GM18517 (cell line): ENCODE results near the gene UHRF1.
"Not testable (repeated sequence)": the region's sequence is repeated elsewhere in the genome, so short reads cannot be mapped to it uniquely, and the experiment has no call there.

Experiments used
- ATAC-seq: cut with Tn5 transposase; IDR thresholded peaks from one replicate; pipeline ENCODE4 v1.9.1; 2021; ENCODE audit warnings: mild to moderate bottlenecking, moderate library complexity; ENCODE audit not compliant: unreplicated experiment

UHRF1 gene

DNA sequence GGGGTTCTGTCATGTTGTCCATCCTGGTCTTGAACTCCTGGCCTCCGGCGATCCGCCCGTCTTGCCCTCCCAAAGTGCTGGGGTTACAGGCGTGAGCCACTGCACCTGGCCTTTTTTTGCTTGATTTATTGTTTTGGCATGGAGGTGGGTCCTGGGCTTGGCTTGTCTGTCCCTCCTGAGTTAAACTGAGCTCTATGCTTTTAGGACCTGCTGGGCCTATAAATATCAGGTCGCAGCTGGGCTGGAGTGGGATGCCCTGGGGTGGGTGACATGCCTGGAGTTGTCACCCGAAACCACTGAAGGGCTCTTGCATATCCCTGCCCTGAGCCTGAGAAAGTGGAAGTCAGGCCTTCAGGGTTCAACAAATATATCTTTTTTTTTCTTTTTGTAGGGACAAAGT, 12.2 kb upstream of the UHRF1 start:
- ATAC-seq, result no peak

DNA sequence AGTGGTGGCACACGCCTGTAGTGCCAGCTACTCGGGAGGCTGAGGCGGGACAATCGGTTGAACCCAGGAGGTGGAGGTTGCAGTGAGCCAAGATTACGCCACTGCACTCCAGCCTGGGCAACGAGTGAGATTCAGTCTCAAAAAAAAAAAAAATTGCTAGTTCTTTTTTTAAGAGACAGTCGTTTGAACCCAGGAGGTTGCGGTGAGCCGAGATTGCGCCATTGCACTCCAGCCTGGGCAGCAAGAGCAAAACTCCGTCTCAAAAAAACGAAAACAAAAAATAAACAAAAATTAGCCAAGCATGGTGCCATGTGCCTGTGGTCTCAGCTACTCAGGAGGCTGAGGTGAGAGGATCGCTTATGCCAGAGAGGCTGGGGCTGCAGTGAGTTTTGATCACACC, 8.4 kb upstream of the UHRF1 start:
- not testable (repeated sequence) for ATAC-seq

DNA sequence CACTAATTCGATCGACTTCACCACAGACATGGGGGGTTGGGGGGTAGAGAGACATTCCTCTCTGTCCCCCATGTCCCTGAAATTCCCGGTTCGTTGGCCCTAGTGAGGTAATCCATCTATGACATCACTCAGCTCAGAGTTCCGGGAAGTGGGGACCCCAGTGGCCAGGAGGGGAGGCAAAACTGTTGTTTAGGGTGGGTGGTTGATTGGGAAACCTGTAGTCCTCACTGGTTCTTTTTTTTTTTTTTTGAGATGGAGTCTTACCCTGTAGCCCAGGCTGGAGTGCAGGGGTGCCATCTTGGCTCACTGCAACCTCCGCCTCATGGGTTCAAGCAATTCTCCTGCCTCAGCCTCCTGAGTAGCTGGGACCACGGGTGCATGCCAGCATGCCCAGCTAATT, 6.5 kb upstream of the UHRF1 start, which contains the start of gene ARRDC5:
Gene ARRDC5 (minus strand): TSS at position 101 of the 400 bp plus-strand sequence. CDS start 71 bp downstream, at position 30.
- ATAC-seq, result no peak

DNA sequence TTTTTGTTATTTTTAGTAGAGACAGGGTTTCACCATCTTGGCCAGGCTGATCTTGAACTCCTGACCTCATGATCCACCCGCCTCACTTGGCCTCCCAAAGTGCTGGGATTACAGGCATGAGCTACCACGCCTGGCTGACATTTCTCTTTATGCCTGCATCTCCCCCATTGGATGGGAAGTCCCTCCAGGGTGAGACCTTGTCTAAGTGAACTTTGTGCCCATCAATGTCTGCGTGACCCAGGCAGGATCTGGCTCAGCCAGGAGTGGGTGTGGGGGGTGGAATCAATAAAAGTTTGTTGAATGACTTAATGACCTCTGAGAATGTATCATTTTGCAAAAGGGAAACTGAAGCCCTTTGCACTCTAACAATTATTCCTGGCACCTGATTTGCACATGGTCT, 4.8 kb upstream of the UHRF1 start:
- ATAC-seq, result no peak

DNA sequence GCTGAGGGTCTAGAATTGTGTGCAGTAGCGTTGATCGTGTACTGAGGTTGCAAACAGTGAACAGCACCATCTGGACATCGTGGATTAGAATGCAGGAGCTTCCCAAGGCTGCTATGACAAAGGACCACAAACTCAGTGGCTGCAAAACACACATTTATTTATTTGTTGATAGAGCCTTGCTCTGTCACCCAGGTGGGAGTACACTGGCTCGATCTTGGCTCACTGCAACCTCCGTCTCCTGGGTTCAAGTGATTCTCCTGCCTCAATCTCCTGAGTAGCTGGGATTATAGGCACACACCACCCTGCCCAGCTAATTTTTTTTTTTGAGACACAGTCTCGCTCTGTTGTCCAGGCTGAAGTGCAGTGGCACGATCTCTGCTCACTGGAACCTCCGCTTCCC, 2.3 kb upstream of the UHRF1 start:
- ATAC-seq, result no peak

DNA sequence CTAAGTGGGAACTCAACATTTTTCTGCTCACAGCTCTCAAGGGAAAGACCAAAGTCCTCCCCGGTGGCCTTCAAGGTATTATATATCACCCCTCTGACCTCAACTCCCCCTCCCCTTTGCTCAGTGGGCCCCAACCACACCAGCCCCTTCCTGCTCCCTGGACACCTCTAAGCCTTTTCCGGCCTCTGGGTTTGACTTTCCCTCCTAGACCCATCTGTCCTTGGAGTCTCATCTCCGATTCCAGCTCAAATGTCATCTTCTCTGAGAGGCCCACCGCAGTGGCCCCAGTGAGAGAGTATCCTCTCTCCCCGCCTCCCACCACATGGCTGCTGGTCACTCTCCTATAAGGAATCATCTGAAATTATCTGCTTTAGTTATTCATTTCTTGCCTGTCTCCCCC, 941 bp upstream of the UHRF1 start:
- ATAC-seq, result no peak

DNA sequence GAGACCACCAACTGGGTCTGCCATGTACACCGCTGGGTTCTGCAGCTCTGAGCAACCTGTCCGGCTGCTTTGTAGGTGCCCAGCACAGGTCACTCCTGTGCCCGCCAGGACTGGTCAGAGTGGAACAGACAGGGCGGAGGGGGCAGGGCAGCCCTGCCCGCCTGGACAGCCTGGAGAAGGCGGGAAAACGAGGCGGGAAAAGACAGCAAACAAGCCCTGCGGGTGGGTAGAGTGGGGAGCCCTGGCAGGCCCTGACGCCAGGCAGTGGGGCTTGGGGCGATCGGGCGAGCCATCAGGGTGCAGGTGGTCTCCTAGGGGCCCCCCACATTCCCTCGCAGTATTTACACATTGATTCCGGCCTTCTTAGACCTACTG, 533 bp upstream of the UHRF1 start:
- no peak for ATAC-seq

DNA sequence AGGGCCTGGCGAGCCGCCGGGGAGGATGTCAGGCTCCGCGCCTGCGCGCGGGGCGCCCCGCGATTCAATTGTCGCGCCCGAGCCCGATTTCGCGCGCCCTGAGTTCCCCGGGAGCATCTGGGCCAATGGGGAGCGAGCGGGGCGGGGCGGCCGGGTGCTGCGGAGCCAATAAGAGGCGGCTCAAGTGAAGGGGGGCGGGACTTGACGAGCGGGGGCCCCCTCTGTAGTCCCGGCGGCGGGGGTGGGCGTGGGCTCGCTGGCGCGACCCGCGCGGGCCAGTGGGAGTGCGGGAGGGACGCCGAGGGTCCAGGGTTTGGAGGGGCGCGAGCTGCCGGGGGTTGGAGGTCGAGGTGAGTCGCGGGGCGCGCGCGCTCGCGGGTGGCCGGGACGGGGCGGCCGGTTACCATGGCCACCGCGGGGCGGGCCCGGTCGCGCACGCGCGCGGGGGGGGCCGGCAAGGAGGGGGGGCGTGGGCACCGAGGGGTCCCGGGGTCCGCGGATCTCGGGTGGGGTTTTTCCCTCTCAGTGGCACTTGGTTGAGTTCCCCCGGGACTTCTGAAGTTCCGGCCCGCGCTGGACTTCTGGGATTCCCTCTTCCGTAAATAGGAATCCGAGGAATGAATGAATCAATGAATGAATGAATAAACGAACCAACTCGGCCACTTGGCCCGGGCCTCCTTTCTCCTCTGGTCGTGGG, 744 bp downstream of the UHRF1 start:
- ATAC-seq, result peak; percentile 46

DNA sequence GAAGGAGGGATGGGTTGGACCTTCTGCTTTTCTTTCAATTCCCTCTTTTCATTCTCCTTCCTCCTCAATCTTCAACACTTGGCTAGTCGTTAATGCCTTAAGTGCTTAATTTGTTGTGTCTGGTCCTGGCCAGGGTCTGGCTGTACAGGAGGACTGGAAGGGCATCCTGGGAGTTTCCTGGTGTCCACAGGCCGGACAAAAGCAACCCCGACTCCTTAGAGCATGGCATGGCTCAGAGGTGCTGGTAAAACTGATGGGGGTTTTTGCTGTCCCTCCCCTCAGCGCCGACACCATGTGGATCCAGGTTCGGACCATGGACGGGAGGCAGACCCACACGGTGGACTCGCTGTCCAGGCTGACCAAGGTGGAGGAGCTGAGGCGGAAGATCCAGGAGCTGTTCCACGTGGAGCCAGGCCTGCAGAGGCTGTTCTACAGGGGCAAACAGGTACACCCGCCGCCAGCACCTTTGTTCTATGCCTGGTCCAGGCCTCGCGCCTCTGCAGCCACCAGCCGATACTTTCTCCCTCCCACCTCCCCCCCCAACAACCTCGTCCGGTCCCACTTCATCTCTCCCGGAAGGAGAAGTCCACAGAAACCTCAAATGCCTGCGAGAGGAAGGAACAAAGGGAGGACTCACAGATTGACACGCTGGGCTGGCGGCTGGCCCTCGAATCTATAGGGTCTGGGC, 1.4 kb downstream of the UHRF1 start:
- ATAC-seq, result no peak

DNA sequence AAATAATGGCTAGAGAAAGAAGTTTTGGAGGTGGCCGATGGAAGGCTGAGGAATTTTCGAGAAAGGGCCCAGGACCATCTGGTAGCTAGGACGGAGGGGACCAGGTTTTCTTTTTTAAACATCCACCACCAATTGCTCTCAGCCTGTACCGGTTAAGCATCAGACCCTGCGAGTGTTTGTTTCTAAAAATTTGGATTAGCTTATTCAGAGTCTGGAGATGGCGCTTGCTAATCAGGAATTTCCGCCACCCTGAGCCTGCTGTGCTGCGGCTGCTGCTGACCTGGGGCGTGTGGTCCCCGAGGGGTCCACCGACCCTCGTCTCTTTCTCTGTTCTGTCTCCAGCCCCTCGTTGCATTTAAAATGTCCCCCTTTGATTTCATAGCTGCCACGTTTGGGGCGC, 2.0 kb downstream of the UHRF1 start:
- ATAC-seq, result no peak

DNA sequence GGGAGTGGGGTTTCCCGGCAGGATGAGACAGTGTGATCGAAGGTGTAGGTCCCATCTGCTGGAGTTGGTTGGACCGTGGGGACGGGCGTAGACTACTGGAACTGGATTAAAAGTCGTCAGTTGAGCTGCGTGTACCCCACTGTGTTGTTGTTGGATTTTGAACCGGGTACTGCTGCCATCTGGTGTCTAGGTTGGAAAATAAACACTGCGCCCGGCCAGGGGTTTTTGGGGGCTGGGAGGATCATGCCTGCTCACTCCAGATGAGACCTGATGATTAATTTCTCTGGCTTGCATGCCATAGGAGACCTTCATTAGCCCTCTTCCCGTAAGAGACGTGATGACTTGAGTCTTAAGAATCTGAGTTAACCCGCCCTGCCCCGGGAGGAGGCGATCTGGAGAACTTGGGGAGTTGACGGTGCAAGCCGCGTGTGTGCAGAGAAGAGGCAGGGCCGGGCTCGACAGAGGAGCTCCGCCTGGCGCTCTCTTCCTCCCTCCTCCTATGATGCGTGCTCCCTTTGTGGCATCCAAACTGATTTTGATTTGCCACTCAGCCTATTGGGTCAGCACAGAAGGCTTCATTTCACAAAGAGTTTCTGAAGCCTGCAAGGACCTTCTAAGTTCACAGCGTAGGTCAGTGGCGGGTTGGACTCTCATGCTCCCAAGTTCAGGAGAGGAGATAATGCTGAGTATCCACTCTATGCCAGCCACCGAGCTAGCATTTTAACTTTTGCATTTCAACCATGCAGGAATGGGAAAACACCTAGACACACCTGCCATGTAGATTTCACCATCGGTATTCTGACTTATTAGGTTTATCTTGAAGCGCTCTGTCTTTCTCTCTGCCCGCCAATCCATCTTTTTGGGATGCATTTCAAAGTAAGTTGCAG, 2.7 kb downstream of the UHRF1 start:
- ATAC-seq, result no peak

DNA sequence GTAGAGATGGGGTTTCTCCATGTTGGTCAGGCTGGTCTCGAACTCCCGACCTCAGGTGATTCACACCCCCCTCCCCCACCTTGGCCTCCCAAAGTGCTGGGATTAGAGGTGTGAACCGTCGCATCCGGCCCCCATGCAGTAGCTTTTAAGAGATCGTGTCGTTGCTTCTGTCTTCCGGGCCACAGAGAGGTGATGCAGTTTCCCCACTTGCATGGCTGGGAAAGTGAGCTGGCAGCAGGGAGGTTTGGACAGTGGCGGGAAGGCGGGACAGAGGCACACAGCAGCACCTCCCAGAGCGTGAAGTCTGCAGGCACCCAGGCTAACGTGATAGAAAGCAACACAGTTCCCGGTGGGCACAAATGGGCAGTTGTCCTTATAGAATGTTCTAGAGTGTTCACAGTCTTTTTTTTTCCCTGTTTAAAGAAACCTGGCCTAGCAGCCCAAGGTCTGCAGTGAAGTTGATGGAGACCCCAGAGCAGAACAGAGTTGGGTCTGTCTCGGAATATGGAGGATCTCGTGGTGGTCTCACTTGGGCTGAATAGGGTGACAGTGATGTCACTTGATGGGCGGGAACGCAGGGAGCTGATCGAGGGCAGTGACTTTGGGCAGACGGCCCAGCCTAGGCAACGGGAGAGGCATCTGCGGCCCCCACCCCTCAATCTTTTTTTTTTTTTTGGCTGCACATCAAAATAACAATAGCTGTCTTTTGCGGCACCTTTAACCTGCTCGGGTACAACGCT, 4.9 kb downstream of the UHRF1 start:
- ATAC-seq, result no peak

DNA sequence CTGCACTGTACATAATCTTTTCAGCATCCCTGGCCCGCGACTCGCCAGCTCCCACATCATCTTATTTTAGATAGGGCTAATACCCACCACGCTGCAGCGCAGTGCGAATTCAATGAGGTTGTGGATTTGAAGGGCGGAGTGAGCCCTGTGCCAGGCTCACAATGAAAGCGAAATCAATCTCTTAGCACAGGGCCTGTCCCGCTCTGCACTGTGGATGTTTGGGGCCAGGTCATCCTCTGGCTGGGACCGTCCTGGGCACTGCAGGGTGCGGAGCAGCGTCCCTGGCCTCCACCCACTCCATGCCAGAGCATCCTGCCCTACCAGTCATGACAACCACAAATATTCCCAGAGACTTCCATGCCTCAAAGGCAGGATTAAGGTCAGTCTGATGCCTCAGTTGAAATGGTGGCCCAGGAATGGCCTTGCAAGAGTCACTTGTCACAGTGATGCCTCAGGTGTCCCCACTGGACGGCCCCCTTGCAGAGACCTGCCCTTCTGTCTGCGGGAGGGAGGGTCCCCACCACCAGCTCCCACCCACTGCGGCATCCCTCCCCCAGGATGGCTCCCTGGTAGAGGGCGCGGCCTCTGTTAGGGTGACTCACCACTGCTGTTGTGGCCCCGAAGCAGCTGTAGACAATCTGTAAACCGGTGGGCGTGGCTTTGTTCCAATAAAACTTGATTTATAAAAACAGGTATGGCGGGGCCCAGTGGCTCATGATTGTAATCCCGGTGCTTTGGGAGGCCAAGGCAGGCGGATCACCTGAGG, 5.6 kb downstream of the UHRF1 start:
- no peak for ATAC-seq

DNA sequence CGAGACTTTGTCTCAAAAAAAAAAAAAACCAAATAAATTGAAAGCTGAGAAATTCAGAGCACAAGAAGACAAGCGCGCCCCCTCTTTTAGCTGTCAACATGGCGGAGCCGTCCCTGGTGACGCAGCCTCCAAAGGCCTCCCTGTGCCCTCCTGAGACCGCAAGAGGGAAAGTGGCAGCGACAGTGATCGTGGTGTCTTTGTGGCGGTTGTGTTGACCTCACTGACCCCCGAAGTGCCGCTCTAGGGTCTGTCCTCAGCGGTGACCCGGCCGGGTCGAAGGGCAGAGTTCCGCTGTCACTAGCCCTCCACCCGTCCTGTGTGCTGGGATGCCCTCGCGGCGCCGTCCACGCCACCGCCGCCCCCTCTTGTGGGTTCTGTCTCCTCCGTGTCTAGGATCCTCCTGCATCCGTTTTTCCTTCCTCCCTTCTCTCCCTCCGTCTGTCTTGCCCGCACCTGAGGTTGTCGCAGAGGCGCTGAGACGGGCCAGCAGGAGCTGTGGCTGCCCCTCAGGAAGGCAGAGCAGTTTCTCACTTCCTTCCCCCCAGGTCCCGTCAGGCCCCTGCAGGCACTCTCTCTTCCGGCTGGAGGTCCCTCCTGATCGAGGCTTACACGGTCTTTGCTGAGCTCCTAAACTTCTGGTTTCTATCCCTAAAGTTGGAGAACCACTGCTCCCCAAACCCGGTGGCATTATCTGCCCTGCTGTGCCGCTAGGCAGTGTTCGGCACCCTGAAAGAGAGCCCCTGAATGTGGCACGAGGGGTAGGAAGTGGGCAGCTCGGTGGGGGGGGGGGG, 7.2 kb downstream of the UHRF1 start:
- ATAC-seq, result no peak

DNA sequence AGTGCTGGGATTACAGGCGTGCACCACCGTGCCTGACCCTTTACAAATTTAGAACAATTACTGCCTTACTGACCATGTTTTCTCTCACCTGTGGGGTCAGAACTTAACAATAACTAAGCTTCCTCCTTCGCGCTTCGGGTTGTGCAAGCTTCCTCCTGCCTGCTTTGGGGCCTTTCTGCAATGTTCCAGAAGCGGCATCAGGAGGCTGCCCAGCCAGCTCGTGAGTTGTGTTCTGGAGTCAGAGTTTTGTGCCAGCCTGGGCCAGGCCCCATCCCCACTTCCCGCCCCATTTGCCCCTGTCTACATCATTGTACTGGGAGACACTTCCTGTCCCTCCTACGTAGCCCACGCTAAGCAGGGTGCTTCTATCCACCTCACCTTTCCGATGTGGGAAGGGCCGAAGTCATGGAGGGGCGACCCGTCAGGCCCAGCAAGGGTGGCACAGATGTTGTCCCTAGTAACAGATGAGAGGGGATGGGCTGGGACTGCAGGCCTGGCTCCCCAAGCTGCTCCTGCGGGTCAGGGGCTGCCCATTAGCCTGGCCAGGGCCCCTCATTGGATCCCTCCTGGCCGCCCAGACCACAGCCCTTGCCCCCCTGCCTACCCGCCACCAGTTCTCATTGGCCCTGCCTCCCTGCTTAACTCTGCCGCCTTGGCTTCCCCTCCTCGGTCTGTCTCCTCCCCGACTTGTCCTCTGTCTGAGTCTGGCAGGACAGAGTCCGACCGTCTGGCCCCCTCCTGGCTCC, 13.4 kb downstream of the UHRF1 start:
- ATAC-seq, result no peak

DNA sequence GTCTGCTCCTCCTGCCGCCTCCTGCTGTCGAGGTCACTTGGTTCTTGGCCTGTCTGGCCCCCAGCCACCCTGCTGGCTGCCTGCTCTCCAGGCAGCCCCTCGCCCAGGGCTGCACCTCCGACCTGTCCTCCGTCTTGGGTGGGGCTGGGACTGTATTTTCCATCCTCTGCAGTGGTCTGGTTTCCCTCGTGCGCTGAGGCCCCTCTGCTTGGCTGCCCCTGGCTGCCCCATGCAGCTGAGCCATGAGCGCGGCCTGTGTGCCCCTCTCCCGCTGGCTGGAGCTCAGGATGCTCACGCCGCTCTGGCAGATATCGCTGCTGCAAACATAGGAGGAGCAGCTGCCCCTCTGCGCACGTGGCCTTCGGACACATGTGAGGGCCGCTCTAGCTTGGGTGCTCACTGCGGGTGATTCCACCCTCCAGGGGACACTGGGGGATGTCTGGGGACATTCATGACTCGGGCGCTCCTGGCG, 14.0 kb downstream of the UHRF1 start:
- no peak for ATAC-seq

DNA sequence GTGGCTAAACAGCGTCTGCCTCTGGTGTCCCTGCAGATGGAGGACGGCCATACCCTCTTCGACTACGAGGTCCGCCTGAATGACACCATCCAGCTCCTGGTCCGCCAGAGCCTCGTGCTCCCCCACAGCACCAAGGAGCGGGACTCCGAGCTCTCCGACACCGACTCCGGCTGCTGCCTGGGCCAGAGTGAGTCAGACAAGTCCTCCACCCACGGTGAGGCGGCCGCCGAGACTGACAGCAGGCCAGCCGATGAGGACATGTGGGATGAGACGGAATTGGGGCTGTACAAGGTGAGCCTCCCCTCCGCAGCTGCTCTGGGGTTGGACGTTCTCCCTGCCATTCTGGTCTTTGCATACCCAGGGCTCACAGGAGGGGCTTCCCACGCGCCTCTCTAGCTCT, 19.9 kb downstream of the UHRF1 start:
- ATAC-seq, result no peak

DNA sequence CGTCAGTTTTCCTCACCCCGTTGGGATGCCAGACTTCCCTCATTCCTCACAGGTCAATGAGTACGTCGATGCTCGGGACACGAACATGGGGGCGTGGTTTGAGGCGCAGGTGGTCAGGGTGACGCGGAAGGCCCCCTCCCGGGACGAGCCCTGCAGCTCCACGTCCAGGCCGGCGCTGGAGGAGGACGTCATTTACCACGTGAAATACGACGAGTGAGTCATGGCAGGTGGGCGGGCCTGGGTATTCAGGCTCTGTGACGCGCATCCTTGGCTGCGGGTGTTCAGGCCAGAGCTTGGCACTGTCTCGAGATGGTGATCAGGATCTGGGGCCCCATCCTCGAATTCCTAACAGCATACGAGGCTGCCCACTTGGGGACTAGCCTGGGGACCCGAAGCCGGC, 21.4 kb downstream of the UHRF1 start:
- ATAC-seq, result no peak

DNA sequence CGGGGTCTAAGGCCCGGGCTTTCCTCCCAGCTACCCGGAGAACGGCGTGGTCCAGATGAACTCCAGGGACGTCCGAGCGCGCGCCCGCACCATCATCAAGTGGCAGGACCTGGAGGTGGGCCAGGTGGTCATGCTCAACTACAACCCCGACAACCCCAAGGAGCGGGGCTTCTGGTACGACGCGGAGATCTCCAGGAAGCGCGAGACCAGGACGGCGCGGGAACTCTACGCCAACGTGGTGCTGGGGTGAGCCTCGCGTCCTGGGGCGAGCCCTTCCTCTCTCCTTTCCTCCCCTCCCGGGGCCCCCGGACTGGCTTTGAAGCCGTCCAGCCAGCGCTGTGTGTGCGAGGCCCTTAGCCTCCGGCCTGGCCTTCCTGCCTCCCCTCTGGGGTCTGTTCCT, 23.4 kb downstream of the UHRF1 start:
- no peak for ATAC-seq
